ENCODE results near the gene HSPA1L.
"Not testable (repeated sequence)": the region's sequence is repeated elsewhere in the genome, so short reads cannot be mapped to it uniquely, and the experiment has no call there.

The HSPA1L gene

GRCh38 chr6:31829633-31830283 lies 14.7 kb upstream of the HSPA1L start:
- H3K4me3 ChIP-seq (ENCODE audit: control insufficient read depth, low read depth, low read length): peak overlapping the region; percentile 85
- peak; percentile 21 for TF ChIP-seq CTCF (IDR thresholded peaks at IDR 0.05; ENCODE audit: control insufficient read depth, insufficient read depth, low read depth, low read length, missing control alignments)
- no peak for DNase-seq (ENCODE audit: low read depth)

GRCh38 chr6:31827286-31828079 lies 12.4 kb upstream of the HSPA1L start, which contains the start of gene HSPA1B:
HSPA1B (plus strand) TSS chr6:31827738; CDS start chr6:31827951, 213 bp downstream.
- H3K4me3 ChIP-seq (ENCODE audit: control insufficient read depth, low read depth, low read length): peak within 1 kb of the TSS; percentile 70
- no peak for TF ChIP-seq CTCF (IDR thresholded peaks at IDR 0.05; ENCODE audit: control insufficient read depth, insufficient read depth, low read depth, low read length, missing control alignments)
- peak; percentile 99 for DNase-seq (ENCODE audit: low read depth)

GRCh38 chr6:31826793-31827285 lies 11.8 kb upstream of the HSPA1L start:
- peak; percentile 64 for DNase-seq (ENCODE audit: low read depth)
- peak overlapping the region; percentile 70 for H3K4me3 ChIP-seq (ENCODE audit: control insufficient read depth, low read depth, low read length)
- TF ChIP-seq CTCF (IDR thresholded peaks at IDR 0.05; ENCODE audit: control insufficient read depth, insufficient read depth, low read depth, low read length, missing control alignments): no peak

GRCh38 chr6:31825553-31825952 lies 10.5 kb upstream of the HSPA1L start:
- TF ChIP-seq CTCF (IDR thresholded peaks at IDR 0.05; ENCODE audit: control insufficient read depth, insufficient read depth, low read depth, low read length, missing control alignments): no peak
- DNase-seq (ENCODE audit: low read depth): no peak
- no peak overlapping the region for H3K4me3 ChIP-seq (ENCODE audit: control insufficient read depth, low read depth, low read length)

- not testable (repeated sequence) for DNase-seq (ENCODE audit: low read depth); H3K4me3 ChIP-seq (ENCODE audit: control insufficient read depth, low read depth, low read length)
Measured at GRCh38 chr6:31823592-31824196, 8.6 kb upstream of the HSPA1L start.

- peak overlapping the region; percentile 42 for H3K4me3 ChIP-seq (ENCODE audit: control insufficient read depth, low read depth, low read length)
- no peak for TF ChIP-seq CTCF (IDR thresholded peaks at IDR 0.05; ENCODE audit: control insufficient read depth, insufficient read depth, low read depth, low read length, missing control alignments)
- peak; percentile 48 for DNase-seq (ENCODE audit: low read depth)
Measured at GRCh38 chr6:31822036-31822821, 7.1 kb upstream of the HSPA1L start.

Data from AG09309 (cell line).